Stimulated activated naive B cell treated with anti-CD40 and anti-IgM and Interleukin-4, amounts not matched to agents 10 μg/mL and 1 μg/mL and 100 μg/mL, for 72 hours (primary cell): ENCODE results near the gene ANKIB1.
"Not testable (repeated sequence)": the region's sequence is repeated elsewhere in the genome, so short reads cannot be mapped to it uniquely, and the experiment has no call there.

Source experiments
- ATAC-seq, 2 donors: fragments of 150-1000 bp; cut with Tn5 transposase; replicated peaks; 2 replicates each; pipeline ENCODE4 v1.10.0; 2021; ENCODE audit warnings: moderate library complexity in 1 of 2
- DNase-seq: peaks from one replicate; pipeline ENCODE4 v3.0.0; 2021
- H3K27ac Mint-ChIP-seq: one replicate; pipeline ENCODE4 v1.8.0; 2022; ENCODE audit warnings: mild to moderate bottlenecking, mixed read lengths
- H3K27me3 Mint-ChIP-seq, 2 donors: one replicate each; pipeline ENCODE4 v1.8.0; 2022; ENCODE audit warnings: mixed read lengths in 2 of 2
- H3K36me3 Mint-ChIP-seq, 2 donors: one replicate each; pipeline ENCODE4 v1.8.0; 2022; ENCODE audit warnings: mixed read lengths in 2 of 2, mild to moderate bottlenecking in 1 of 2
- H3K4me1 Mint-ChIP-seq, 2 donors: one replicate each; pipeline ENCODE4 v1.8.0; 2022; ENCODE audit warnings: mixed read lengths in 2 of 2, mild to moderate bottlenecking in 1 of 2
- H3K4me3 Mint-ChIP-seq, 2 donors: one replicate each; pipeline ENCODE4 v1.8.0; 2022; ENCODE audit warnings: mild to moderate bottlenecking in 2 of 2, mixed read lengths in 2 of 2, moderate library complexity in 1 of 2
- H3K9me3 Mint-ChIP-seq, 2 donors: one replicate each; pipeline ENCODE4 v1.8.0; 2022; ENCODE audit warnings: mixed read lengths in 2 of 2, mild to moderate bottlenecking in 1 of 2

The ANKIB1 gene

DNA sequence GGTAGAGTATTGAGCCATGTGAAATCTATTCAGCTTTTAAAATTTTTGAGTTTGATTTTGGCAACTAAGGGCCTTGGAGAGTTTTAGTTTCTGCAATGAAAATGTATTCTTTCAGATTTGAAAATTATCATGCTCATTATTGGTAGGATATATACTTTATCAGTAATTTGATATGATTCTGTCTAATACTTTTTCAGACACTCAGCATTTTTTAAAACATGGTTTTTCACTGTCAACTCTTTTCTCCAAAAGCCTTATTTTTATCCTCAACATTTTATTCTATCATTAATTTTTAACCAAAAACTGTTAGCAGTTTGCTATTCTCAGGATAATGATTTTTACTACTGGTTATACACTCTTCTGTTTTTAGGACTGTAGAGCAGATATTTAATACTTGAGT, 4.8 kb downstream of the ANKIB1 start:
- peaks cover 21 to 30% of the 10 kb centered on the region in 2 donors for H3K4me1 Mint-ChIP-seq
- peaks cover 5% of the 10 kb centered on the region in 2 donors for H3K9me3 Mint-ChIP-seq
- peaks cover 9 to 20% of the 10 kb centered on the region in 2 donors for H3K36me3 Mint-ChIP-seq
- H3K27me3 Mint-ChIP-seq: no peaks in the 10 kb centered on the region
- H3K27ac Mint-ChIP-seq: no peak overlapping the region
- H3K4me3 Mint-ChIP-seq: no peak overlapping the region
- DNase-seq (no peak), ATAC-seq (no peak)

DNA sequence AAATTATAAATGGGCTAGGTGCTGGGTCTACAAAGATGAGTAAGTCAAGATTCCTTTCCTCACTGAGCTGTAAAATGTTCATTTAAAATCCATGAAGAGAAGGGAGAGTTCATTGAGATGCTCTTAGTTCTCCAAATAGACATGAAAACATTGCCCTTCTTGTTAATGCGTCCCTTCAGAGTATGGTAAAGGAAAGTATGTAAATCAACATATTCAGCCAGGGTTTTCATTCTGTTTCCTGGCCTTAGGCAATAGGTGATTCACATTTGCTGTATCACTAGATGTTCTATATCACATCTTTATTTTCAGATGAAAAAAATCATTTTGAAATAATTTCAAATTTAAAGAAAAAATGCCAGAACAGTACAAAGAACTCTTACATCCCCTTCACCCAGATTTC, 5.4 kb downstream of the ANKIB1 start:
- Mint-ChIP-seq H3K4me1 (peaks cover 23 to 30% of the 10 kb centered on the region in 2 donors), H3K27ac (no peak overlapping the region), H3K36me3 (peaks cover 9 to 20% of the 10 kb centered on the region in 2 donors), H3K9me3 (peaks cover 5% of the 10 kb centered on the region in 2 donors), H3K4me3 (no peak overlapping the region), H3K27me3 (no peaks in the 10 kb centered on the region)
- ATAC-seq (no peak), DNase-seq (no peak)

DNA sequence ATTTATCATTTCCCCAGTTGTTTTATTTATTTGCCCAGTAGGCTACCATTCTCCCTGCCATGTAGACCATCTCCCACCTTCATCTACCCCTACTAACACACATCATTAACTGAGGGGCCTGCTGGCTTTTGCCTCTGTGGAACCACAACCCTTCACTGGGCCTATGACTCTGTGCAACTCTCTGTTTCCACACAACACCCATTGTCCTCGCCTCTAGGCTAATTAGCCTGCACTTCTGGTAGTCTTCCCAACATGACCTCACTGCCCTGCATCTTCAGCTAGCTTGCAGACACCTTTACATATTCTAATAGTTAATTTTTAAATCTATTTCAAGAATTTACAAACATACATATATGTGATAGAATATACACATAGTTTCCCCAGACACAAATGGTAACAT, 7.5 kb downstream of the ANKIB1 start:
- DNase-seq (no peak), ATAC-seq (no peak)
- Mint-ChIP-seq H3K27ac (no peak overlapping the region), H3K4me1 (peaks cover 12 to 19% of the 10 kb centered on the region in 2 donors), H3K36me3 (peaks cover 9 to 20% of the 10 kb centered on the region in 2 donors), H3K27me3 (no peaks in the 10 kb centered on the region), H3K4me3 (no peak overlapping the region), H3K9me3 (peaks cover 5% of the 10 kb centered on the region in 2 donors)

DNA sequence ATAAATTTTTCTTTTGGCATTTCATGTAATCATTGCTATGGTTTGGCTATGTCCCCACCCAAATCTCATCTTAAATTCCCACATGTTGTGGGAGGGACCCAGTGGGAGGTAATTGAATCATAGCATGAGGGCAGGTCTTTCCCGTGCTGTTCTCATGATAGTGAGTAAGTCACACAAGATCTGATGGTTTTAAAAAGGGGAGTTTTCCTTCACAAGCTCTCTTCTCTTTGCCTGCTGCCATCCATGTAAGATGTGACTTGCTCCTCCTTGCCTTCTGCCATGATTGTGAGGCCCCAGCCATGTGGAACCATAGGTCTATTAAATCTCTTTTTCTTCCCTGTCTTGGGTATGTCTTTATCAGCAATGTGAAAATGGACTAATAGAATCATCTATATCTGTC, 9.0 kb downstream of the ANKIB1 start:
- not testable (repeated sequence) for H3K27ac Mint-ChIP-seq, DNase-seq, H3K27me3 Mint-ChIP-seq

DNA sequence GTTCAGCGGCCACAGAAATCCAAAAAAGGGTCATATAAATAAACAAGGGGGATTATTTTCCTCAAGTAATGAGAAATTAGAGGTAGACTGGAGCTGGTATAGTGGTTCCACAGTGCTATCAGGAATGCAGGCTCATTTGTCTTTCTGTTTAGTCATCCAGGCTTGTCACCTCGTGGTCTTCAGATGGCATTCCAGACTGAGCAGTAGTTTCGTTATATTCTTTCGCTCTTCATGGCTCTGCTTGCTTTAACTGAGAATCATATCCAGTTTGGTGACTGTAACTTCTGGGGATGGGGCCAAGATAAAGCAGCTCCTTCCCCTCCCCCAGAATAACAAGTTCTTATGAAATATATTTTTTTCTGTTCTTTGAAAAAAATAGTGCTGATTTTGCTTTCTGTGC, 9.5 kb downstream of the ANKIB1 start:
- Mint-ChIP-seq H3K4me3 (no peak overlapping the region), H3K27me3 (no peaks in the 10 kb centered on the region), H3K4me1 (peaks cover 20 to 33% of the 10 kb centered on the region in 2 donors), H3K36me3 (peaks cover 9 to 24% of the 10 kb centered on the region in 2 donors), H3K27ac (no peak overlapping the region), H3K9me3 (peaks cover 5% of the 10 kb centered on the region in 2 donors)
- DNase-seq (no peak), ATAC-seq (no peak)

More for the DNA sequence above, 9.0 kb downstream of the ANKIB1 start:
- H3K36me3 Mint-ChIP-seq: peaks cover 9 to 22% of the 10 kb centered on the region in 2 donors
- not testable (repeated sequence) for H3K9me3 Mint-ChIP-seq, H3K4me3 Mint-ChIP-seq, ATAC-seq
- H3K4me1 Mint-ChIP-seq: peaks cover 15 to 28% of the 10 kb centered on the region in 2 donors

DNA sequence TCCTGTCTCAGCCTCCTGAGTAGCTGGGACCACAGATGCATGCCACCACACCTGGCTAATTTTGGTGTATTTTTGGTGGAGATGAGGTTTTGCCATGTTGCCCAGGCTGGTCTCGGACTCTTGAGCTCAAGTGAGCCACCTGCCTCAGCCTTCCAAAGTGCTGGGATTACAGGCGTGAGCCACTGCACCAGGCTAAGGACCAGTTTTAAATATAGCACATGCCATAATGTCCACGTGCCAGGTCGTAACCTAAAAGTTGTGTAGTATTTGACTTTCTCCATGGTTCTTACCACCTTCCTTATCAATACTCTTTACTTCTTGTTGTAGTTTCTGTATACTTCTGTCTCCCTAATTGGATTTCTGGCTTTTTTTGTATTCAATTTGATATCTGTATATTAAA, 13.3 kb downstream of the ANKIB1 start:
- Mint-ChIP-seq H3K4me1 (peaks cover 20 to 28% of the 10 kb centered on the region in 2 donors), H3K36me3 (peaks cover 13 to 21% of the 10 kb centered on the region in 2 donors), H3K27ac (no peak overlapping the region), H3K27me3 (no peaks in the 10 kb centered on the region), H3K9me3 (peaks cover 5% of the 10 kb centered on the region in 2 donors), H3K4me3 (no peak overlapping the region)
- ATAC-seq (no peak), DNase-seq (no peak)

DNA sequence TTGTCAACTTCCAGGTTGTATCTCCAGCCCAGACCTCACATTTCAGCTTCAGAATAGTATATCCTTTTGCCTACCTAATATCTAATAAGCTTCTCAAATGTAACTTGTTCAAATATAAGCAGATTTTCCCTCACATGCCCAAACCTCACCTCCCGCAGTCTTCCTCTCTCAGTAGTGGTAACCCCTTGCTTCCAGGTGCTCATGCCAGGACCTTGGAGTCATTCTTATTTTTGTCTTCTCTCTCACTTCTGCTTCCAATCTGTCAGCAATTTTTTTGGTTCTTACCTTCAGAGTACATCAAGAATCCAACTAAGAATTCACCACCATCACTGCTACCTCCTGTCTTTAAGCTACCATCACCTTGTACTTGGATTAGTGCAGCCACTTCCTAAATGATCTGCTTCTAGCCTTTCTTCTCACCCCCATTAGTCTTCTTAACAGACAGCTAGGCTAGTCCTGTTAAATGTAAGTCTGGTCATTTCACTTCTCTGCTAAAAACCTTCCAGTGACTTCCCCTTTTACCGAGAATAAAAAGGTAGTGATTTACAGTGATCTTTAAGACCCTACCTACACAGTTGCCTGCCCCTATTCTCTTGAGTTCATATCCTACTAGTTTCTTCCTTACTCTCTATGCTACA, 14.0 kb downstream of the ANKIB1 start:
- Mint-ChIP-seq H3K4me3 (no peak overlapping the region), H3K4me1 (peaks cover 20 to 27% of the 10 kb centered on the region in 2 donors), H3K27me3 (no peaks in the 10 kb centered on the region), H3K27ac (peak overlapping the region; percentile 57), H3K36me3 (peaks cover 13 to 22% of the 10 kb centered on the region in 2 donors), H3K9me3 (peaks cover 4% of the 10 kb centered on the region in 2 donors)
- ATAC-seq (peak; percentile 81 to 87), DNase-seq (no peak)

DNA sequence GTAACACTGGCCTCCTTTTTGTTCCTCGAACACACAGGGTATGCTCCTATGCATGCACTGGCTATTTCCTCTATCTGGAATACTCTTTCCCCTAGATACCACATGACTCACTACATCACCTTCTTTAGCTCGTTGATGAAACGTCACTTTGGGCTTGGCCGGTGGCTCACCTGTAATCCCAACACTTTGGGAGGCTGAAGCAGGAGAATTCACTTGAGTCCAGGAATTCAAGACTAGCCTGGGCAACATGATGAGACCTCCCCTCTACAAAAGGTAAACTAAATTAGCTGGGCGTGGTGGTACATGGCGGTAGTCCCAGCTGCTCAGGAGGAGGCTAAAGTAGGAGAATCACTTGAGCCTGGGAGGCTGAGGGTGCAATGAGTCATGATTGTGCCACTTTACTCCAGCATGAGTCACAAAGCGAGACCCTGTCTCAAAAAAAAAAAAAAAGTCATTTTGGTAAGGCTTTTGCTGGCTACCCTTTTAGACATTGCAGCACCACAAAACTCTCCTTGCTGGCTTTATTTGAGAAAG, 14.5 kb downstream of the ANKIB1 start:
- ATAC-seq: no peak
- H3K36me3 Mint-ChIP-seq: peaks cover 9 to 16% of the 10 kb centered on the region in 2 donors
- H3K9me3 Mint-ChIP-seq: no peaks in the 10 kb centered on the region
- no peak for DNase-seq
- no peak overlapping the region for H3K4me3 Mint-ChIP-seq
- peaks cover 16 to 22% of the 10 kb centered on the region in 2 donors for H3K4me1 Mint-ChIP-seq
- no peak overlapping the region for H3K27ac Mint-ChIP-seq
- no peaks in the 10 kb centered on the region for H3K27me3 Mint-ChIP-seq

DNA sequence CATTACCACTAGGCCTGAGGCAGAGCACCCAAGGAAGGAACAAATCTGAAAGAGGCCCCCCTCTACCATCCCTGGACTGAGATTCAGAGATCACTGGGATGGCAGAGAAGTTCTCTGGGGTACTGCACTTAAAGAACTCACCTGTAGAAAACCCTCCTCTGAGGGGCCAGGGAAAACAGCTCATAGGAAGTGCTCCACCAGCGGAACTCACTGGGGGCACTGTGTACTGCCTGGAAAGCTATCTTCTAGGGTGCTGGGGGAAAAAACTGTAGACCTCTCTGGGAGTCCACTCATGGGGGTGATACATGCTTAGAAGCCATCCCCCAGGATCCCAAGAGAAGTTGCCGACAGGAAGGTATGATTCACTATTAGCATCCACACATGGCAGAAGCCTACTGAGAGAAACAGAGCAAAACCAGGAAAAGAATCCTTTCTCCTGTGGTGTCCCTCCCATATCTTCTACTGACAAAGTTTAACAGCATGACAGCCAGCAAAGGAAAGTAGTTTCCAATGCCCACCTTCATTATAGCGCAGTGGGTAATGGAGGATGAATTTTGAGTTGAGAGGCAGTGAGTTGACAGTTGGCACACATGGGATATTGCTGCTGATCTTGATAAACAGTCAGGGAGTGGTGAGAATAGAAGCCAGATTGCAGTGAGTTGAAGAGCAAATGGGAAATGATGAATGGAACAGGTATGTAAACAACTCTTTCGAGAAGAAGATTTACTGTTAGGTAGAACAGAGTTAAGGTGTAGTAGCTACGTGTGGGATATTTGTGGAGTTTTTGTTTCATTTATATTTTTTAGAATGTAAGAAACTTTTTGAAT, 20.9 kb downstream of the ANKIB1 start:
- ATAC-seq: no peak
- no peaks in the 10 kb centered on the region for H3K9me3 Mint-ChIP-seq
- H3K4me3 Mint-ChIP-seq: no peak overlapping the region
- no peak overlapping the region for H3K27ac Mint-ChIP-seq
- no peak for DNase-seq
- H3K4me1 Mint-ChIP-seq: peaks cover 0 to 2% of the 10 kb centered on the region in 2 donors
- H3K27me3 Mint-ChIP-seq: no peaks in the 10 kb centered on the region
- H3K36me3 Mint-ChIP-seq: peaks cover 7 to 9% of the 10 kb centered on the region in 2 donors

DNA sequence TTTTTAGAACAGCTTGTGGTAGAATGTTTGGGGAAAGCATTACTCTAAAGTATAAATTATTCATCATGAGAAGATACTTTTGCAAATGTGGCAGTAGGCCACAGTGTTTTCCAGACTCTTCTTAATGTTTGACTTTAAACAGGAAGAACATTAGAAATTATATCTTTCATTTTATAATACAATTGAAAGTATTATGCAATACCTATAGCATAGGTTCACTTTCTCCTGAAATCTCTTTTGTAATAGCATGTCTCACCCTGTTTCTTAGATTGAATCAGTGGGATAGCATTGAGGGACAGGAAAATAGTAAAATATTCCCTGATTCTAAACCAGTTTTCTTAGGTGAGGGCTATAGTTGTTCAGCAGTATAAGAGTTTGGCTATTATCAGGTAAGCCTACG, 23.1 kb downstream of the ANKIB1 start:
- DNase-seq (no peak), ATAC-seq (no peak)
- Mint-ChIP-seq H3K9me3 (no peaks in the 10 kb centered on the region), H3K36me3 (peaks cover 5 to 7% of the 10 kb centered on the region in 2 donors), H3K27me3 (no peaks in the 10 kb centered on the region), H3K4me1 (no peaks in the 10 kb centered on the region), H3K27ac (no peak overlapping the region), H3K4me3 (no peak overlapping the region)

DNA sequence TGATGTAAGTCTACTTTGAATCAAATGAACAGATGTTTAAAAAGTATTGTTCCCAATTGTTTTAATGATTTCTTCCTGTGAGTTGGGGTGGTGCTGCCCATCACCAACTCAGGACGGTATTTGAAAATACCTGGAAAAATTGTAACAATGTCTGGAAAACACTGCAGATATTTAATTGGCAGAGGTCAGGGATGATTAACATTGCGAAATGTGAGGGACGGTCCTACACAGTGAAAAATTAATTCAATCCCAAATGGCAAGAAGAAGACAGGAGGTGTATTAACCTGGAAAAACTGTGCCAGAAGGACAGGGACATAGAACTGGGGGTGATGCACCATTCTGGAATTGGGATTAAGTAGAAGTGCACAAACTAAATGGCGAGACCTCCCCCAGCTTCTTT, 29.6 kb downstream of the ANKIB1 start:
- no peak for DNase-seq

DNA sequence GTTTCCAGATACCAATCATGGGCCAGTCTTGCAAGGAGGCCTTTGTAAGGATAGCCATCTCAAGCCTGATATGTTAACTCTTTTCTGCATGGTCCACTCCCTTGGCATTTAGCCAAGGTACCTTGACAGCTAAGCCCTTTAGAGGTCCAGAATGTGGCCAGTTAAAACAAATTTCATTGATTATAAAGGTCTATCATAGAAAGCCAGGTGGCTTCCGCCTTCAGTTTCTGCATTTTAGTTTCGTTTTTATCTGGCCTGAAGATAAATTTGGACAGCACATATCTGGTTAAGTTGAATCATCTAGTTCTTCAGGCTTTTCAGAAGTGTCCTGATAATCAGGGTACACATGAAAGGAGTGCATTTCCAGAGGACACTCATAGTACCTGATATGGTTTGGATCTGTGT, 30.7 kb downstream of the ANKIB1 start:
- H3K27ac Mint-ChIP-seq: no peak overlapping the region
- no peaks in the 10 kb centered on the region for H3K27me3 Mint-ChIP-seq
- DNase-seq: no peak
- peaks cover 16 to 23% of the 10 kb centered on the region in 2 donors for H3K36me3 Mint-ChIP-seq
- ATAC-seq: peak; percentile 70 to 72
- peaks cover 6 to 9% of the 10 kb centered on the region in 2 donors for H3K9me3 Mint-ChIP-seq
- H3K4me1 Mint-ChIP-seq: peaks cover 7 to 8% of the 10 kb centered on the region in 2 donors
- no peak overlapping the region for H3K4me3 Mint-ChIP-seq

More for the DNA sequence above, 29.6 kb downstream of the ANKIB1 start:
- peaks cover 7 to 8% of the 10 kb centered on the region in 2 donors for H3K4me1 Mint-ChIP-seq
- H3K36me3 Mint-ChIP-seq: peaks cover 10 to 17% of the 10 kb centered on the region in 2 donors
- no peak for ATAC-seq
- peaks cover 3 to 4% of the 10 kb centered on the region in 2 donors for H3K9me3 Mint-ChIP-seq
- no peaks in the 10 kb centered on the region for H3K27me3 Mint-ChIP-seq
- H3K27ac Mint-ChIP-seq: no peak overlapping the region
- H3K4me3 Mint-ChIP-seq: no peak overlapping the region

DNA sequence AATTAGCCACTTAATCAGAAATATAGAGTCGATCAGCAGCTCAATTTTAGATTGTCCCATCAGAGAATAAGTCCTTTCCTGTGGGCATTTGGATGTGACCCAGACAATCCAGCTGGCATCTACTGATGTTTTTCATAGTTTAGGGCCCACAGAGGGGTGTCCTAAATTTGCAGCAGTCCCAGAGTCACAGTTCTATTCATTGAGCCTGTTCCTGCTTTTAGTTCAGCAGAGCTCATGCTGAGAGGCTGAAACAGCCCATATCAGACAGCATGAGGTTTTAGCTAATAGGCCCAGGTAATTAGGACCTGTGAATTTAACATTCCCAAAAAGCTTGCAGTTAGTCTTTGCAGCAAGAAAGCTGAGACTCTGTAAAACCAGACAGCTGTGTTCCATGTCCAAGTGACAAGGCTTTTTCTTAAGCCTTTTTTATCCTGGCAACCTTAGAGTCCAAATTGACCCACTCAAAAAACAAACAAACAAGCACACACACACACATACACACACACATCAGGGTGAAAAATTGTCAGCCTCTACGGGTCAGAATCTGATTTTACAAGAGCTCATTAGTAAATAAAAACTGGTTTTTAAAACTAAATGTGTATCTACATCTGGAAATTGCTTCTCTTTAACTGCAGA, 33.7 kb downstream of the ANKIB1 start:
- DNase-seq: no peak
- no peak for ATAC-seq
- peaks cover 7 to 9% of the 10 kb centered on the region in 2 donors for H3K9me3 Mint-ChIP-seq
- H3K4me1 Mint-ChIP-seq: peaks cover 7 to 8% of the 10 kb centered on the region in 2 donors
- no peak overlapping the region for H3K27ac Mint-ChIP-seq
- H3K36me3 Mint-ChIP-seq: peaks cover 18 to 27% of the 10 kb centered on the region in 2 donors
- no peaks in the 10 kb centered on the region for H3K27me3 Mint-ChIP-seq
- H3K4me3 Mint-ChIP-seq: no peak overlapping the region

DNA sequence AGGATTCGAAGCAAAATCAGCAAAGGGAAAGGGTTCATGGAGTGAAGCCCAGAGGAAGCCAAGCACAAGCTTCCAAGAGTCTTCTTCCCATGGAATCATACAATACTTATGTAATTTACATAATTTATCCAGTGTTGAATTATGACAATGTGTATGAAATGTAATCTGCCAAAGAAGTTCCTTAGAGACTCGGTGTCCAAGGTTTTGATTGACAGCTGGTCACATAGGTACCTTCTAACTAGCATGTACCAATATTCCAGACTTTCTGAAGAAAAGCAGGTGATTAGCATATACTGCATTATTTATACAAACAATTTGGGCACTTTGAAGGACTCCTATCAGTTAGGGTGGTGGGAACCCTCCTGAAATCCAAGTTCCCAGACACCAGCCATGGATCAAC, 35.3 kb downstream of the ANKIB1 start:
- DNase-seq (no peak), ATAC-seq (no peak)
- no peaks in the 10 kb centered on the region for H3K27me3 Mint-ChIP-seq
- H3K4me1 Mint-ChIP-seq: peaks cover 8 to 9% of the 10 kb centered on the region in 2 donors
- H3K27ac Mint-ChIP-seq: no peak overlapping the region
- no peak overlapping the region for H3K4me3 Mint-ChIP-seq
- peaks cover 7 to 9% of the 10 kb centered on the region in 2 donors for H3K9me3 Mint-ChIP-seq
- H3K36me3 Mint-ChIP-seq: peaks cover 18 to 28% of the 10 kb centered on the region in 2 donors
